Endothelial cell of umbilical vein (primary cell): ENCODE results near the gene RPL35A.
"Not testable (repeated sequence)": the region's sequence is repeated elsewhere in the genome, so short reads cannot be mapped to it uniquely, and the experiment has no call there.

Experiments used
- EZH2 ChIP-seq: IDR thresholded peaks from 2 replicates; pipeline ENCODE4 v1.6.1; 2012; ENCODE audit warnings: borderline replicate concordance, low read depth, mild to moderate bottlenecking, moderate library complexity, low read length, inconsistent platforms; ENCODE audit not compliant: severe bottlenecking
- POLR2A ChIP-seq: IDR thresholded peaks from 2 replicates; pipeline ENCODE4 v1.6.1; 2012; ENCODE audit warnings: low read depth, mild to moderate bottlenecking, control low read depth, low read length
- POLR2AphosphoS5 ChIP-seq: IDR thresholded peaks from 2 replicates; pipeline ENCODE4 v1.6.1; 2012; ENCODE audit warnings: low read depth, mild to moderate bottlenecking, control low read depth, low read length, moderate library complexity; ENCODE audit not compliant: insufficient read depth
- TF ChIP-seq, protein P1 (sequence below), 2 donors: IDR thresholded peaks; 1 replicate in 1 of 2; 2 replicates in 1 of 2; pipeline ENCODE4 v1.5.1; 2011; ENCODE audit warnings: low read length in 2 of 2, mild to moderate bottlenecking in 2 of 2, moderate library complexity in 2 of 2, control low read depth in 1 of 2, inconsistent platforms in 1 of 2, low read depth in 1 of 2; ENCODE audit not compliant: insufficient read depth in 1 of 2; ENCODE audit errors: extremely low read depth in 1 of 2

DNA sequence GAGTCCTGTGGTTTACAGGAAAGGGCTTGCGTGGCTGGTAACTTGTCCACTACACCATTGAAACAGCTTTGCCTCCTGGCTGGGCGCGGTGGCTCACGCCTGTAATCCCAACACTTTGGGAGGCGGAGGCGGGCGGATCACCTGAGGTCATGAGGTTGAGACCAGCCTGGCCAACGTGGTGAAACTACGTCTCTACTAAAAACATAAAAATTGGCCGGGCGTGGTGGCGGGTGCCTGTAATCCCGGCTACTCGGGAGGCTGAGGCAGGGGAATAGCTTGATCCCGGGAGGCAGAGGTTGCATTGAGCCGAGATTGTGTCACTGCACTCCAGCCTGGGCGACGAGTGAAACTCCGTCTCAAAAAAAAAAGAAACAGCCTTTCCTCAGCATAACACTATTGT is 8.9 kb downstream of the RPL35A start:
- TF ChIP-seq, protein P1, sequence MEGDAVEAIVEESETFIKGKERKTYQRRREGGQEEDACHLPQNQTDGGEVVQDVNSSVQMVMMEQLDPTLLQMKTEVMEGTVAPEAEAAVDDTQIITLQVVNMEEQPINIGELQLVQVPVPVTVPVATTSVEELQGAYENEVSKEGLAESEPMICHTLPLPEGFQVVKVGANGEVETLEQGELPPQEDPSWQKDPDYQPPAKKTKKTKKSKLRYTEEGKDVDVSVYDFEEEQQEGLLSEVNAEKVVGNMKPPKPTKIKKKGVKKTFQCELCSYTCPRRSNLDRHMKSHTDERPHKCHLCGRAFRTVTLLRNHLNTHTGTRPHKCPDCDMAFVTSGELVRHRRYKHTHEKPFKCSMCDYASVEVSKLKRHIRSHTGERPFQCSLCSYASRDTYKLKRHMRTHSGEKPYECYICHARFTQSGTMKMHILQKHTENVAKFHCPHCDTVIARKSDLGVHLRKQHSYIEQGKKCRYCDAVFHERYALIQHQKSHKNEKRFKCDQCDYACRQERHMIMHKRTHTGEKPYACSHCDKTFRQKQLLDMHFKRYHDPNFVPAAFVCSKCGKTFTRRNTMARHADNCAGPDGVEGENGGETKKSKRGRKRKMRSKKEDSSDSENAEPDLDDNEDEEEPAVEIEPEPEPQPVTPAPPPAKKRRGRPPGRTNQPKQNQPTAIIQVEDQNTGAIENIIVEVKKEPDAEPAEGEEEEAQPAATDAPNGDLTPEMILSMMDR (IDR thresholded peaks at IDR 0.05; ENCODE audit: extremely low read depth in 1 of 2, insufficient read depth in 1 of 2, low read depth in 1 of 2, low read length in 2 of 2): not testable (repeated sequence)
- not testable (repeated sequence) for TF ChIP-seq POLR2A, POLR2AphosphoS5, EZH2
